OCI-LY7 (cell line): ENCODE data around the gene GRXCR1.

Source experiments
- EZH2phosphoT487 ChIP-seq: fragments of 200-600 bp; sonication (generic); IDR thresholded peaks from 2 replicates; pipeline ENCODE4 v1.6.1; 2018; ENCODE audit warnings: low read depth, borderline replicate concordance, mild to moderate bottlenecking, mixed run types, antibody characterized with exemption, low read length, moderate library complexity, mixed read lengths
- TF ChIP-seq, protein P1 (sequence below): fragments of 200-600 bp; sonication (generic); conservative IDR thresholded peaks from 2 replicates; pipeline ENCODE4 v1.5.1; 2014; ENCODE audit warnings: mild to moderate bottlenecking, antibody characterized with exemption, low read length, moderate library complexity, mixed read lengths

DNA sequence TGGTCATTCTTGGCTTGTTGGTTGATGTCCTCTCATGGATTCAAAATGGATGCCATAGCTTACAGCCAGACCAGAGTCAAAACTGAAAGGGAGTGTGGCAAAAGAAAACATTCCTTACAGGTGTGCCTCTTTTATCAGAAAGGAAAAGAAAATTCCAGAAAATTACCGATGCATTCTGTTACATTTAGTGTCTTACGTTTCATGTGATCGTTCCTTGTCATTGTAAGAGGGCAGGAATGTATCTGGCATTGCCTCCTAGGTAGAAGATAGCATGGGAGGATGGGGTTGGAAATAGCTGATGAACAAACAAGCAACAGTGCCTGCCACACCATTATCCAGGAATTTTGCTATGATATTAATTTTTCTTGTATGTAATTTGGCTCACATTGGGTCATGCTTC is 13.1 kb downstream of the GRXCR1 start:
- TF ChIP-seq, protein P1, sequence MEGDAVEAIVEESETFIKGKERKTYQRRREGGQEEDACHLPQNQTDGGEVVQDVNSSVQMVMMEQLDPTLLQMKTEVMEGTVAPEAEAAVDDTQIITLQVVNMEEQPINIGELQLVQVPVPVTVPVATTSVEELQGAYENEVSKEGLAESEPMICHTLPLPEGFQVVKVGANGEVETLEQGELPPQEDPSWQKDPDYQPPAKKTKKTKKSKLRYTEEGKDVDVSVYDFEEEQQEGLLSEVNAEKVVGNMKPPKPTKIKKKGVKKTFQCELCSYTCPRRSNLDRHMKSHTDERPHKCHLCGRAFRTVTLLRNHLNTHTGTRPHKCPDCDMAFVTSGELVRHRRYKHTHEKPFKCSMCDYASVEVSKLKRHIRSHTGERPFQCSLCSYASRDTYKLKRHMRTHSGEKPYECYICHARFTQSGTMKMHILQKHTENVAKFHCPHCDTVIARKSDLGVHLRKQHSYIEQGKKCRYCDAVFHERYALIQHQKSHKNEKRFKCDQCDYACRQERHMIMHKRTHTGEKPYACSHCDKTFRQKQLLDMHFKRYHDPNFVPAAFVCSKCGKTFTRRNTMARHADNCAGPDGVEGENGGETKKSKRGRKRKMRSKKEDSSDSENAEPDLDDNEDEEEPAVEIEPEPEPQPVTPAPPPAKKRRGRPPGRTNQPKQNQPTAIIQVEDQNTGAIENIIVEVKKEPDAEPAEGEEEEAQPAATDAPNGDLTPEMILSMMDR: no peak
- TF ChIP-seq EZH2phosphoT487: no peak
